Left renal pelvis (tissue), 4 donors: ENCODE measurements around the gene LHX1. TPM values are rescaled to one million over a fixed set of nuclear protein-coding genes. Genes with fewer than 3 reads are reported as not detected.

ENCODE experiments used
- DNase-seq, 4 donors: peaks; one replicate each; pipeline ENCODE4 v3.0.0-alpha.2; 2013; ENCODE audit warnings: low read depth in 4 of 4, low spot score in 3 of 4
- polyA plus RNA-seq, 4 donors: library from polyadenylated mRNA; unstranded; fragments of 120-200 nt; gene quantifications; one replicate each; pipeline ENCODE4 v1.2.1, GENCODE V29; 2013; ENCODE audit not compliant: insufficient read length in 4 of 4

LHX1 gene
- polyA plus RNA-seq, 4 donors, result 0.97 to 139 (median 75.6) TPM

- no peak for DNase-seq
Observed at GRCh38 chr17:36937959-36938565, 787 bp downstream of the LHX1 start.

- DNase-seq, result no peak
Observed at GRCh38 chr17:36938566-36939051, 1.3 kb downstream of the LHX1 start.

GRCh38 chr17:36939052-36939801, 2.0 kb downstream of the LHX1 start:
- DNase-seq, result no peak

GRCh38 chr17:36939802-36940312, 2.6 kb downstream of the LHX1 start:
- no peak for DNase-seq

GRCh38 chr17:36940313-36941264, 3.3 kb downstream of the LHX1 start:
- DNase-seq, result no peak

GRCh38 chr17:36941265-36942010, 4.2 kb downstream of the LHX1 start:
- DNase-seq, result no peak

GRCh38 chr17:36942019-36942599, 4.8 kb downstream of the LHX1 start:
- DNase-seq, result no peak

GRCh38 chr17:36942631-36943125, 5.4 kb downstream of the LHX1 start:
- no peak for DNase-seq

GRCh38 chr17:36943250-36944191, 6.2 kb downstream of the LHX1 start:
- no peak for DNase-seq

- DNase-seq, result no peak
Observed at GRCh38 chr17:36944553-36944952, 7.3 kb downstream of the LHX1 start.

GRCh38 chr17:36945140-36945539, 7.9 kb downstream of the LHX1 start:
- no peak for DNase-seq

GRCh38 chr17:36945959-36946725, 8.9 kb downstream of the LHX1 start:
- no peak for DNase-seq

- DNase-seq, result no peak
Observed at GRCh38 chr17:36946726-36947091, 9.4 kb downstream of the LHX1 start.

GRCh38 chr17:36947922-36948716, 10.8 kb downstream of the LHX1 start:
- DNase-seq, result no peak

GRCh38 chr17:36948717-36949460, 11.6 kb downstream of the LHX1 start, which contains the start of gene AATF:
AATF (plus strand) TSS chr17:36948954; CDS start chr17:36949126, 172 bp downstream.
- peak; percentile 88 to 91 (median 90) for DNase-seq

GRCh38 chr17:36949461-36949927, 12.2 kb downstream of the LHX1 start:
- DNase-seq, result no peak
